ENCODE data around the gene OR2D2. TPM values are rescaled to one million over a fixed set of nuclear protein-coding genes. Genes with fewer than 3 reads are reported as not detected.

The OR2D2 gene
- total RNA-seq, 4 donors from 2014 or later: not detected

DNA sequence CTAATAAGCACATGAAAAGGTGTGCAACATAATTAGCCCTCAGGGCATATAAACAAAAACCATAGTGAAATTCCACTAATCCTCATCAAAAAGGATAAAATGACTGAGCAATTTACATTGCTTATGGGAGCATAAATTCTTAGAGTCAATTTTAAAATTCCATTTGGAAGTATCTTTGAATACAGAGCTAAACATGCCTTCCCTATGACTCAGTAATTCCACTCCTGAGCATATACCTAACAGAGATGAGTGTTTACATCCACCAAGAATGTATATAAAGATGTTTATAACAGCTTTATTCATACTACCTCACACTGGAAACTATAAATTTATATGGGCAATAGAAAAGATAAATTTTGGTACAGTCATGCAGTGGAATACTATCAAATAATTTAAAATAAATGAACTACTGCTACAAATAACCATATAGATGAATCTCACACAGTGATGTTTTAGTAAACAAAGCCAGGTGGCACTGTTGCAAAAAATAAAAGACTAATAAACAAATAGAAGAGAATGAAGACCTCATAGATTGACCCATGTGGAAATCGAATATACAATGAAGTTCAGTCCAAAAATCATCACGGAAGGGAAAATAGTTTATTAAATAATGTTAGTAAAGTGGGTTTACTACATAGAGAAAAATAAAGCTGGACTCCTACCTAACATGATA lies 8.2 kb upstream of the OR2D2 start:
- intact Hi-C loops (cut with DNase I; ENCODE audit: low total_unique reads): no loop called here
- Histone ChIP-seq H3K4me1 (no peaks in the 10 kb centered on the region), H3K4me3 (no peak overlapping the region), H3K27ac (no peak overlapping the region), H3K36me3 (no peaks in the 10 kb centered on the region), H3K9me3 (no peaks in the 10 kb centered on the region), H3K27me3 (no peaks in the 10 kb centered on the region)
- in situ Hi-C loops (cut with MboI; ENCODE audit: low sequenced_read_pairs in 4 of 4): no loop called here
- no peak for TF ChIP-seq POLR2A (IDR thresholded peaks at IDR 0.05)
- TF ChIP-seq, protein P1, sequence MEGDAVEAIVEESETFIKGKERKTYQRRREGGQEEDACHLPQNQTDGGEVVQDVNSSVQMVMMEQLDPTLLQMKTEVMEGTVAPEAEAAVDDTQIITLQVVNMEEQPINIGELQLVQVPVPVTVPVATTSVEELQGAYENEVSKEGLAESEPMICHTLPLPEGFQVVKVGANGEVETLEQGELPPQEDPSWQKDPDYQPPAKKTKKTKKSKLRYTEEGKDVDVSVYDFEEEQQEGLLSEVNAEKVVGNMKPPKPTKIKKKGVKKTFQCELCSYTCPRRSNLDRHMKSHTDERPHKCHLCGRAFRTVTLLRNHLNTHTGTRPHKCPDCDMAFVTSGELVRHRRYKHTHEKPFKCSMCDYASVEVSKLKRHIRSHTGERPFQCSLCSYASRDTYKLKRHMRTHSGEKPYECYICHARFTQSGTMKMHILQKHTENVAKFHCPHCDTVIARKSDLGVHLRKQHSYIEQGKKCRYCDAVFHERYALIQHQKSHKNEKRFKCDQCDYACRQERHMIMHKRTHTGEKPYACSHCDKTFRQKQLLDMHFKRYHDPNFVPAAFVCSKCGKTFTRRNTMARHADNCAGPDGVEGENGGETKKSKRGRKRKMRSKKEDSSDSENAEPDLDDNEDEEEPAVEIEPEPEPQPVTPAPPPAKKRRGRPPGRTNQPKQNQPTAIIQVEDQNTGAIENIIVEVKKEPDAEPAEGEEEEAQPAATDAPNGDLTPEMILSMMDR (IDR thresholded peaks at IDR 0.05 in 4 of 5, conservative IDR thresholded peaks at IDR 0.05 in 1 of 5): peak in 1 of 5 experiments; percentile 25
- ATAC-seq: no peak
- DNase-seq: no peak

DNA sequence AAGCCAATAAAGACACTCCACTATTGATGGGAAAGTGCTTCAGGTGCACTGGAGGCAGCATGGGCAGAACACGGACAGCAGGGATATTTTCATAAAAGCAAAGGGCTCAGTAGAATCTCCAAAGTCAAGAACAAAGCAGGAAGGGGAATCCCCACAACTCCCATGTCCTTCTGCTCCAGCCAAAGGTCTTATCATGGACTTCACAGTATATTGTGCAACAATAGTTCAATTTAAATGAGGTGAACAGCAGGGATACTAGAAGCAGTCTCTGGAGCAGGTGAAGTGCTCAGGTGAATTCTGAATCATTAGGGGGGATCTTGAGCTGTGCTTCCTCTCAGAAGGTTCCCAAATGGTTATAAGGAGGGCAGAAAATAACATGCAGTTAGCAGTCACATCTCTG lies 6.6 kb upstream of the OR2D2 start:
- Histone ChIP-seq H3K4me1 (no peaks in the 10 kb centered on the region), H3K4me3 (no peak overlapping the region), H3K9me3 (no peaks in the 10 kb centered on the region), H3K27me3 (no peaks in the 10 kb centered on the region), H3K36me3 (no peaks in the 10 kb centered on the region), H3K27ac (no peak overlapping the region)
- TF ChIP-seq, protein P1 (IDR thresholded peaks at IDR 0.05 in 4 of 5, conservative IDR thresholded peaks at IDR 0.05 in 1 of 5): no peak
- no peak for TF ChIP-seq POLR2A (IDR thresholded peaks at IDR 0.05)
- ATAC-seq: no peak
- intact Hi-C loops (cut with DNase I; ENCODE audit: low total_unique reads) (no loop called here), in situ Hi-C loops (cut with MboI; ENCODE audit: low sequenced_read_pairs in 4 of 4) (no loop called here)
- DNase-seq: no peak

DNA sequence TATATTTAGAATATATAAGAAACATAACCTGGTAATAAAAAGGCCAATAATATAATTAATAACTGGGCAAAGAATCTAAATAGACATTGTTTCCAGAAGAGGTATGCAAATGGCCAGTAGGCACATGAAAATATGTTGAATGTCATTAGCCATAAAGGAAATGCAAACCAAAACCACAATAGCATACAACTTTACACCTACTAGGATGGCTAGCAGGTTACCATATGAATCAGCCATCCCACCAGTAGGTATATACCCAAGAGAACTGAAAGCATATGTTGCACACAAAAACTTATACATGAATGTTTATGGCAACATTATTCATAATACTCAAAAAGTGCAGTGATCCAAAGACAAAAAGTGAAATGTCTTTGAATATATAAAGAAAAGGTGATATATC lies 2.7 kb upstream of the OR2D2 start:
- H3K4me3 ChIP-seq: no peak overlapping the region
- no peaks in the 10 kb centered on the region for H3K27me3 ChIP-seq
- TF ChIP-seq POLR2A (IDR thresholded peaks at IDR 0.05): no peak
- TF ChIP-seq, protein P1 (IDR thresholded peaks at IDR 0.05 in 4 of 5, conservative IDR thresholded peaks at IDR 0.05 in 1 of 5): no peak
- ATAC-seq (no peak), DNase-seq (no peak)
- no peaks in the 10 kb centered on the region for H3K9me3 ChIP-seq
- H3K4me1 ChIP-seq: no peaks in the 10 kb centered on the region
- H3K27ac ChIP-seq: no peak overlapping the region
- no peaks in the 10 kb centered on the region for H3K36me3 ChIP-seq
- intact Hi-C loops (cut with DNase I; ENCODE audit: low total_unique reads): no loop called here
- in situ Hi-C loops (cut with MboI; ENCODE audit: low sequenced_read_pairs in 4 of 4): no loop called here

DNA sequence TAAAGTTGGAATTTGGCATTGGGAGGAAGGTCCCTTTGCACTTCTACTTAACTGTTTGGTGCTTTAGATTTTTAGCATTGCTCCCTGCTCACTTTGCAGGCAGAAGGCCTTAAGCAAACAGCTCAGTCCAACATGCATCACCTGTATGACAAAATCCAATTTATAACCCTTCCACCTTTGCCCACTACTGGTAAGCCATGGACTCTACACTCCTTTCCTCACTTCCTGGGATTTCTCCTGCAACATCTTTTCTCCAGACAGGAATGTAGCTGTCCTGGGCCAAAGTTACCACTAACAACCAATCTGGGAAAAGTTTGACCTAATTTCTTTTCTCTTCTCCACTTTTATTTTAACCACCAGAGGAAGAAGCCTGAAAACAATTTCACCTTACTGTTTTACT lies 1.8 kb upstream of the OR2D2 start:
- Histone ChIP-seq H3K36me3 (no peaks in the 10 kb centered on the region), H3K27ac (no peak overlapping the region), H3K4me3 (no peak overlapping the region), H3K27me3 (no peaks in the 10 kb centered on the region), H3K4me1 (no peaks in the 10 kb centered on the region), H3K9me3 (no peaks in the 10 kb centered on the region)
- DNase-seq (no peak), ATAC-seq (no peak)
- in situ Hi-C loops (cut with MboI; ENCODE audit: low sequenced_read_pairs in 4 of 4): no loop called here
- TF ChIP-seq, protein P1 (IDR thresholded peaks at IDR 0.05 in 4 of 5, conservative IDR thresholded peaks at IDR 0.05 in 1 of 5): no peak
- no peak for TF ChIP-seq POLR2A (IDR thresholded peaks at IDR 0.05)
- intact Hi-C loops (cut with DNase I; ENCODE audit: low total_unique reads): no loop called here

DNA sequence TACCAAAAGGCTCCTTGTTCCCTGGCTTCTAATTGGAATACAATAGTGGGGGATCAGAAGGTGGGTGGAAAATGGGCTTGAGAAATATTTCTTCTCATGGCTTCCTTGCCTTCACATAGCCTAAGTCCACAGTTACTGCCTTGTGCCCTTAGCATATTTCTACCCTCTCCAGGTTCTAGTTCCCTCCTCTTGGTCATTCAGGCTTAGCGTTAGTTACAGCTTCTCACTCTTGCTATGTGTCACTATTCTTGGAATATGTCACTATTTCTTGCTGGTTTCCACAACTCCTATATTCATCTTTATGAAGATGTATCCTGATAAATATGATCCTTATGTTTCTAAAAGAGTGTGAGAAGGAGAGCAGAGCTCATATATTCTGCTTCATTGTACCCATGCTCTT lies 2.5 kb downstream of the OR2D2 start:
- no peak overlapping the region for H3K4me3 ChIP-seq
- no peaks in the 10 kb centered on the region for H3K9me3 ChIP-seq
- H3K4me1 ChIP-seq: no peaks in the 10 kb centered on the region
- ATAC-seq (no peak), DNase-seq (no peak)
- TF ChIP-seq, protein P1 (IDR thresholded peaks at IDR 0.05 in 4 of 5, conservative IDR thresholded peaks at IDR 0.05 in 1 of 5): no peak
- no peak for TF ChIP-seq POLR2A (IDR thresholded peaks at IDR 0.05)
- no peaks in the 10 kb centered on the region for H3K36me3 ChIP-seq
- no peaks in the 10 kb centered on the region for H3K27me3 ChIP-seq
- in situ Hi-C loops (cut with MboI; ENCODE audit: low sequenced_read_pairs in 4 of 4): no loop called here
- no peak overlapping the region for H3K27ac ChIP-seq
- intact Hi-C loops (cut with DNase I; ENCODE audit: low total_unique reads): no loop called here
